SK-N-SH treated with all-trans-retinoic acid at 6 μM for 48 hours (cell line): Measurements from ENCODE around the gene KLHL17.

Experiments
- ARNTL ChIP-seq: fragments of 450-650 bp; formaldehyde crosslinking; IDR thresholded peaks from 2 replicates; pipeline ENCODE4 v1.5.0; 2020; ENCODE audit warnings: low read depth, mild to moderate bottlenecking, moderate library complexity, borderline replicate concordance
- PATZ1 ChIP-seq: fragments of 250-450 bp; sonication (Bioruptor Pico); IDR thresholded peaks from 2 replicates; pipeline ENCODE4 v1.8.0; 2020; ENCODE audit warnings: mild to moderate bottlenecking, moderate library complexity, borderline replicate concordance
- POU6F1 ChIP-seq: fragments of 250-450 bp; sonication (Bioruptor Pico); IDR thresholded peaks from 2 replicates; pipeline ENCODE4 v1.8.0; 2021; ENCODE audit warnings: low read depth, mild to moderate bottlenecking, moderate library complexity, borderline replicate concordance
- PPARA ChIP-seq: fragments of 250-450 bp; sonication (Bioruptor Pico); IDR thresholded peaks from 2 replicates; pipeline ENCODE4 v1.5.0; 2020; ENCODE audit warnings: mild to moderate bottlenecking, borderline replicate concordance
- RARB ChIP-seq: fragments of 250-450 bp; sonication (Bioruptor Pico); IDR thresholded peaks from 2 replicates; pipeline ENCODE4 v1.8.0; 2021; ENCODE audit warnings: mild to moderate bottlenecking, moderate library complexity
- SNAI2 ChIP-seq: fragments of 250-450 bp; sonication (Bioruptor Pico); IDR thresholded peaks from 2 replicates; pipeline ENCODE4 v1.5.0; 2020; ENCODE audit warnings: mild to moderate bottlenecking, moderate library complexity
- ZFP3 ChIP-seq: fragments of 250-450 bp; sonication (Bioruptor Pico); IDR thresholded peaks from 2 replicates; pipeline ENCODE4 v1.5.0; 2020; ENCODE audit warnings: mild to moderate bottlenecking, moderate library complexity
- ZFP30 ChIP-seq: fragments of 450-650 bp; formaldehyde crosslinking; IDR thresholded peaks from 2 replicates; pipeline ENCODE4 v1.5.0; 2022; ENCODE audit warnings: mild to moderate bottlenecking, moderate library complexity

DNA sequence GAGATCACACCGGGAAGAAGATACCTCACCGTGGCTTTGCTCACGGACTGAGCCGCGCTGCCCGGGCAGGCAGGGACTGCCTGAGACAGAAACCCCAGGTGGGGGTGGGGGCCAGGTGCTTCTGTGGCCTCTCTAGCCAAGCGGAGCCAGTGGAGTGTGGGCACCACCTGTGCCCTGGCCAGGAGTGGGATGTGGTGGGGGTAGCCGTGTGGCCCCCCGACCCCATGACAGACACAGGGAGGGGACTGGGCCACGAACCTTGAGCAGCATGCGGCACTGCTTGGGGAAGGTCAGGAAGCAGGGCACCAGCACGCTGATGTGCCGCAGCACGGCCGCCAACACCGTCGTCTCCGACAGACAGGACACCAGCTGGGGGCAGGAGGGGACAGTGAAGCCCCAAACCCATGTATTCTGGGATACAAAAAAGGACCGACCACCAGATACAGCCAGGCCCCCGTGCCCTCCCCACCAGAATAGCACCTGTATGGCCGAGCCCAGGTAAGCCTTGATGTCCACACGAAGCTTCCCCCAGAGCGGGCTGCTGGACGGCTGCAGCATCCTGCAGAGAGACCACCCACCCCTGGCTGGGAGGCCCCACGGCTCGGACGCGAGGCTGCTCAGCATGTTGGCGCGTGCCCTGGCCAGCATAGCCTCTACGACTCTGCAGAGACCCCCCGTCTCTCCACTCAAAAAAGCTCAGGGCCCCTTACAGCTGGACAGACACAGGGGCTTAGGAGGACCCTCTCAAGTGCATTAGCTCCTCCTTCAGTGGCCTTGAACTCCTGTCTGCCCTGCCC, 6.7 kb upstream of the KLHL17 start:
- TF ChIP-seq ZFP3 (CRISPR knock-in tag): no peak
- no peak for TF ChIP-seq SNAI2 (CRISPR knock-in tag)
- TF ChIP-seq ZFP30 (CRISPR knock-in tag): no peak
- TF ChIP-seq RARB: no peak
- no peak for TF ChIP-seq ARNTL (CRISPR knock-in tag)
- TF ChIP-seq POU6F1 (CRISPR knock-in tag): no peak
- no peak for TF ChIP-seq PPARA (CRISPR knock-in tag)
- TF ChIP-seq PATZ1 (CRISPR knock-in tag): no peak
